Common myeloid progenitor, CD34-positive (primary cell): ENCODE measurements around the gene HSF4.

ENCODE experiments used
- CTCF ChIA-PET: fragments of 350-600 bp; sonication (Branson Sonifier 250); formaldehyde crosslinking; loops from one replicate; lab custom pipeline; 2021; ENCODE audit warnings: antibody characterized with exemption; lab: Charles Lee
- POLR2A ChIA-PET: fragments of 350-600 bp; sonication (Branson Sonifier 250); formaldehyde crosslinking; loops from one replicate; lab custom pipeline; 2021; ENCODE audit warnings: antibody characterized with exemption; lab: Charles Lee
- DNase-seq, 3 donors: peaks; one replicate each; pipeline versions ENCODE4 v3.0.0 to v3.0.0-alpha.2; 2013
- H3K27ac ChIP-seq, 2 experiments: 1 replicate in 1 of 2; 2 replicates in 1 of 2; pipeline ENCODE4 v1.7.0; 2013; ENCODE audit warnings: inconsistent platforms in 2 of 2, low read length in 2 of 2, mild to moderate bottlenecking in 2 of 2, low read depth in 1 of 2, moderate library complexity in 1 of 2; ENCODE audit not compliant: severe bottlenecking in 2 of 2, insufficient read depth in 1 of 2, poor library complexity in 1 of 2
- H3K27me3 ChIP-seq, 5 experiments: replicated peaks in 2 of 5; 1 replicate in 3 of 5; 2 replicates in 2 of 5; pipeline versions ENCODE4 v1.6.1 to v1.7.0; 2013; ENCODE audit warnings: low read length in 4 of 5, mild to moderate bottlenecking in 2 of 5, moderate library complexity in 2 of 5, inconsistent platforms in 1 of 5; ENCODE audit not compliant: insufficient read depth in 5 of 5, control insufficient read depth in 4 of 5
- H3K36me3 ChIP-seq, 4 experiments: 1 replicate in 2 of 4; 2 replicates in 2 of 4; pipeline versions ENCODE4 v1.6.1 to v1.7.0; 2013; ENCODE audit warnings: low read length in 3 of 4, control low read depth in 1 of 4, mild to moderate bottlenecking in 1 of 4; ENCODE audit not compliant: control insufficient read depth in 4 of 4, insufficient read depth in 4 of 4
- H3K4me1 ChIP-seq, 4 experiments: 1 replicate in 3 of 4; 2 replicates in 1 of 4; pipeline versions ENCODE4 v1.6.1 to v1.7.1; 2013; ENCODE audit warnings: low read length in 3 of 4, mild to moderate bottlenecking in 3 of 4, control low read depth in 1 of 4, inconsistent platforms in 1 of 4, moderate library complexity in 1 of 4; ENCODE audit not compliant: control insufficient read depth in 4 of 4, insufficient read depth in 4 of 4; ENCODE audit errors: control extremely low read depth in 1 of 4
- H3K4me3 ChIP-seq, 7 experiments: 1 replicate in 4 of 7; 2 replicates in 3 of 7; pipeline versions ENCODE4 v1.5.1 to v1.7.0; 2013; ENCODE audit warnings: mild to moderate bottlenecking in 7 of 7, low read length in 6 of 7, moderate library complexity in 6 of 7, inconsistent platforms in 2 of 7, low read depth in 2 of 7, control low read depth in 1 of 7; ENCODE audit not compliant: insufficient read depth in 4 of 7, control insufficient read depth in 1 of 7; ENCODE audit errors: extremely low read depth in 1 of 7
- H3K9me3 ChIP-seq, 5 experiments: 1 replicate in 4 of 5; 2 replicates in 1 of 5; pipeline versions ENCODE4 v1.6.1 to v1.7.1; 2013; ENCODE audit warnings: low read length in 4 of 5, mild to moderate bottlenecking in 2 of 5, inconsistent platforms in 1 of 5, low read depth in 1 of 5, moderate library complexity in 1 of 5; ENCODE audit not compliant: control insufficient read depth in 4 of 5, insufficient read depth in 2 of 5; ENCODE audit errors: control extremely low read depth in 1 of 5
- WGBS: methylation state at CpG from one replicate; pipeline ENCODE4 v1.1.5; 2013; ENCODE audit not compliant: insufficient coverage; 5-methylcytosine and 5-hydroxymethylcytosine counted together

HSF4 gene

GRCh38 chr16:67155295-67156142 is 9.0 kb upstream of the HSF4 start:
- ChIA-PET POLR2A (interaction anchor here (0.8 kb wide), 1 partner anchor 16 kb away, joined by 4 read pairs; no protein-coding TSS in a partner anchor), CTCF (interaction anchor here (0.8 to 6.1 kb wide), 26 partner anchors 10 to 208 kb away, joined by 3 to 65 read pairs (median 5); partner anchors contain the start of genes CES3, HSF4 and NOL3)
- Histone ChIP-seq H3K36me3 (no peaks in the 10 kb centered on the region), H3K27ac (no peak overlapping the region), H3K9me3 (peaks cover 0 to 4% (median 0%) of the 10 kb centered on the region in 5 experiments), H3K4me3 (peak overlapping the region in 4 of 7 experiments; percentile 1 to 49 (median 46)), H3K4me1 (peaks cover 3 to 43% (median 33%) of the 10 kb centered on the region in 4 experiments), H3K27me3 (peaks cover 0 to 21% (median 6%) of the 10 kb centered on the region in 5 experiments)
- peak; percentile 74 to 87 (median 82) for DNase-seq
- WGBS, result 12% methylated on average over 53 of the region's 74 CpGs

- H3K9me3 ChIP-seq, result peaks cover 0 to 4% (median 0%) of the 10 kb centered on the region in 5 experiments
- DNase-seq, result no peak
- ChIA-PET CTCF (interaction anchor here (0.8 to 6.1 kb wide), 14 partner anchors 12 to 202 kb away, joined by 3 to 65 read pairs (median 9); partner anchors contain the start of gene NOL3), POLR2A (interaction anchor here (1.7 kb wide), 1 partner anchor 143 kb away, joined by 3 read pairs; no protein-coding TSS in a partner anchor)
- WGBS, result 86% methylated on average over 10 of the region's 15 CpGs
- H3K36me3 ChIP-seq, result no peaks in the 10 kb centered on the region
- peaks cover 0 to 24% (median 6%) of the 10 kb centered on the region in 5 experiments for H3K27me3 ChIP-seq
- H3K27ac ChIP-seq, result no peak overlapping the region
- H3K4me3 ChIP-seq, result no peak overlapping the region
- H3K4me1 ChIP-seq, result peaks cover 3 to 45% (median 34%) of the 10 kb centered on the region in 4 experiments
These were observed 8.3 kb upstream of the HSF4 start for GRCh38 chr16:67156143-67156844.

GRCh38 chr16:67157106-67157748 is 7.3 kb upstream of the HSF4 start:
- no peak overlapping the region for H3K27ac ChIP-seq
- ChIA-PET POLR2A (interaction anchor here (1.7 kb wide), 1 partner anchor 144 kb away, joined by 3 read pairs; no protein-coding TSS in a partner anchor), CTCF (interaction anchor here (0.7 to 5.3 kb wide), 20 partner anchors 12 to 195 kb away, joined by 3 to 65 read pairs (median 3); partner anchors contain the start of gene NOL3)
- H3K9me3 ChIP-seq, result peaks cover 0 to 4% (median 0%) of the 10 kb centered on the region in 5 experiments
- no peaks in the 10 kb centered on the region for H3K36me3 ChIP-seq
- H3K4me3 ChIP-seq, result no peak overlapping the region
- peaks cover under 1 to 31% (median 12%) of the 10 kb centered on the region in 5 experiments for H3K27me3 ChIP-seq
- H3K4me1 ChIP-seq, result peaks cover 3 to 49% (median 38%) of the 10 kb centered on the region in 4 experiments
- DNase-seq, result no peak
- 93% methylated on average over 5 of the region's 7 CpGs for WGBS

GRCh38 chr16:67157892-67158635 is 6.5 kb upstream of the HSF4 start:
- ChIA-PET POLR2A (interaction anchor here (1.7 kb wide), 1 partner anchor 144 kb away, joined by 3 read pairs; no protein-coding TSS in a partner anchor), CTCF (interaction anchor here (0.7 to 5.3 kb wide), 21 partner anchors 11 to 196 kb away, joined by 3 to 65 read pairs (median 4); partner anchors contain the start of gene NOL3)
- no peak overlapping the region for H3K27ac ChIP-seq
- DNase-seq, result no peak
- H3K36me3 ChIP-seq, result no peaks in the 10 kb centered on the region
- peaks cover 3 to 56% (median 46%) of the 10 kb centered on the region in 4 experiments for H3K4me1 ChIP-seq
- 94% methylated on average over 4 of the region's 7 CpGs for WGBS
- H3K4me3 ChIP-seq, result no peak overlapping the region
- peaks cover 0 to 4% (median 0%) of the 10 kb centered on the region in 5 experiments for H3K9me3 ChIP-seq
- H3K27me3 ChIP-seq, result peaks cover 6 to 39% (median 15%) of the 10 kb centered on the region in 5 experiments

GRCh38 chr16:67158637-67159600 is 5.6 kb upstream of the HSF4 start:
- ChIA-PET POLR2A (no interaction called here), CTCF (interaction anchor here (0.5 to 5.3 kb wide), 17 partner anchors 8 to 194 kb away, joined by 3 to 65 read pairs (median 3); partner anchors contain the start of gene B3GNT9)
- 4% methylated on average over 25 of the region's 34 CpGs for WGBS
- H3K36me3 ChIP-seq, result no peaks in the 10 kb centered on the region
- peak overlapping the region; percentile 74 to 92 (median 84) for H3K4me3 ChIP-seq
- peaks cover 0 to 4% (median 0%) of the 10 kb centered on the region in 5 experiments for H3K9me3 ChIP-seq
- peaks cover 6 to 48% (median 16%) of the 10 kb centered on the region in 5 experiments for H3K27me3 ChIP-seq
- peak overlapping the region in 1 of 2 experiments; percentile 64 for H3K27ac ChIP-seq
- DNase-seq, result peak in 2 of 3 donors; percentile 57 to 67
- peaks cover 3 to 59% (median 49%) of the 10 kb centered on the region in 4 experiments for H3K4me1 ChIP-seq
